HUES64 (cell line): ENCODE results near the gene IARS2. TPM values are rescaled to one million over a fixed set of nuclear protein-coding genes. Genes with fewer than 3 reads are reported as not detected.

ENCODE experiments used
- H3K27ac ChIP-seq: 2 replicates; pipeline ENCODE4 v1.7.0; 2013; ENCODE audit warnings: low read depth, low read length, inconsistent platforms
- H3K27me3 ChIP-seq: 2 replicates; pipeline ENCODE4 v1.6.1; 2013; ENCODE audit warnings: mild to moderate bottlenecking, low read length; ENCODE audit not compliant: insufficient read depth
- H3K36me3 ChIP-seq: 2 replicates; pipeline ENCODE4 v1.6.1; 2013; ENCODE audit warnings: mild to moderate bottlenecking, low read length; ENCODE audit not compliant: insufficient read depth
- H3K4me1 ChIP-seq: 2 replicates; pipeline ENCODE4 v1.6.1; 2013; ENCODE audit warnings: mild to moderate bottlenecking, low read length, moderate library complexity; ENCODE audit not compliant: insufficient read depth
- H3K4me3 ChIP-seq: 2 replicates; pipeline ENCODE4 v1.5.1; 2013; ENCODE audit warnings: mild to moderate bottlenecking, low read length, moderate library complexity
- H3K9ac ChIP-seq: 2 replicates; pipeline ENCODE4 v1.6.1; 2013; ENCODE audit warnings: mild to moderate bottlenecking, low read depth, low read length
- H3K9me3 ChIP-seq: 2 replicates; pipeline ENCODE4 v1.6.1; 2013; ENCODE audit warnings: low read depth, low read length; ENCODE audit not compliant: insufficient read depth
- WGBS: fragments of 150-250, 120-280 bp; methylation state at CpG from one replicate; pipeline ENCODE4 v1.1.7; 2013; ENCODE audit warnings: missing lambda C conversion rate; 5-methylcytosine and 5-hydroxymethylcytosine counted together
- polyA plus RNA-seq, 2 experiments: library from polyadenylated mRNA; stranded (reverse); fragments of 50-300 nt; gene quantifications; one replicate each; pipeline ENCODE4 v1.2.3, GENCODE V29; 2013

Gene IARS2
- polyA plus RNA-seq (2013, experiment 1 of 2), result 51.1 TPM
- 54.0 TPM for polyA plus RNA-seq (2013, experiment 2 of 2)

- Histone ChIP-seq H3K9me3 (no peaks in the 10 kb centered on the region), H3K4me3 (peak within 1 kb of the TSS; percentile 89), H3K36me3 (peaks cover 31% of the 10 kb centered on the region), H3K4me1 (0 out of 2 replicates have a peak, but pooled peaks cover 3% of the 10 kb centered on the region), H3K27me3 (no peaks in the 10 kb centered on the region), H3K9ac (peak within 1 kb of the TSS; percentile 90), H3K27ac (peak within 1 kb of the TSS; percentile 79)
- 2% methylated on average over 69 of the region's 73 CpGs for WGBS
Observed at GRCh38 chr1:220094016-220094911, at the start of gene IARS2. Gene IARS2, plus strand, starts transcription at chr1:220094132. Its CDS starts 85 bp downstream, at chr1:220094217.

GRCh38 chr1:220044678-220045355 is 49.1 kb upstream of the IARS2 start:
- no peak overlapping the region for H3K27ac ChIP-seq
- 97% methylated on average over 3 of the region's 4 CpGs for WGBS
- peaks cover 18% of the 10 kb centered on the region for H3K36me3 ChIP-seq

GRCh38 chr1:220045356-220046051 is 48.4 kb upstream of the IARS2 start:
- H3K4me1 ChIP-seq, result no peaks in the 10 kb centered on the region
- WGBS, result 35% methylated on average over 17 of the region's 17 CpGs
- H3K9me3 ChIP-seq, result no peaks in the 10 kb centered on the region
- H3K27ac ChIP-seq, result peak overlapping the region; percentile 12; the same call in 1 of the 2 replicates
- peak overlapping the region; percentile 82 for H3K9ac ChIP-seq
- H3K27me3 ChIP-seq, result no peaks in the 10 kb centered on the region
- peak overlapping the region; percentile 71 for H3K4me3 ChIP-seq
- peaks cover 12% of the 10 kb centered on the region; the same call in 1 of the 2 replicates for H3K36me3 ChIP-seq

More at GRCh38 chr1:220044678-220045355, 49.1 kb upstream of the IARS2 start:
- Histone ChIP-seq H3K4me1 (no peaks in the 10 kb centered on the region), H3K9me3 (no peaks in the 10 kb centered on the region), H3K9ac (peak overlapping the region; percentile 82; the same call in 1 of the 2 replicates), H3K27me3 (no peaks in the 10 kb centered on the region), H3K4me3 (peak overlapping the region; percentile 71)

- H3K9ac ChIP-seq, result peak within 1 kb of the TSS; percentile 82
- WGBS, result under 1% methylated on average over 68 of the region's 71 CpGs
- H3K4me1 ChIP-seq, result no peaks in the 10 kb centered on the region
- H3K27me3 ChIP-seq, result no peaks in the 10 kb centered on the region
- peak within 1 kb of the TSS; percentile 54 for H3K27ac ChIP-seq
- peaks cover 9% of the 10 kb centered on the region; the same call in 1 of the 2 replicates for H3K36me3 ChIP-seq
- H3K4me3 ChIP-seq, result peak within 1 kb of the TSS; percentile 71
- no peaks in the 10 kb centered on the region for H3K9me3 ChIP-seq
Observed at GRCh38 chr1:220046052-220046930, 47.6 kb upstream of the IARS2 start, which contains the start of gene EPRS1. Gene EPRS1, minus strand, starts transcription at chr1:220046505. Its CDS starts 117 bp downstream, at chr1:220046388.

GRCh38 chr1:220056374-220056773 is 37.6 kb upstream of the IARS2 start:
- H3K4me1 ChIP-seq, result peaks cover 8% of the 10 kb centered on the region
- H3K9ac ChIP-seq, result no peak overlapping the region
- no peaks in the 10 kb centered on the region for H3K9me3 ChIP-seq
- H3K4me3 ChIP-seq, result no peak overlapping the region
- WGBS, result 94% methylated on average over 1 of the region's 1 CpG
- no peak overlapping the region for H3K27ac ChIP-seq
- peaks cover 12% of the 10 kb centered on the region for H3K36me3 ChIP-seq
- no peaks in the 10 kb centered on the region for H3K27me3 ChIP-seq

- Histone ChIP-seq H3K4me3 (no peak overlapping the region), H3K9me3 (no peaks in the 10 kb centered on the region), H3K36me3 (peaks cover 24% of the 10 kb centered on the region), H3K27ac (no peak overlapping the region), H3K9ac (no peak overlapping the region), H3K27me3 (no peaks in the 10 kb centered on the region), H3K4me1 (peaks cover 8% of the 10 kb centered on the region)
- 63% methylated on average over 3 of the region's 3 CpGs for WGBS
Observed at GRCh38 chr1:220060876-220061275, 33.1 kb upstream of the IARS2 start.

- no peak overlapping the region for H3K9ac ChIP-seq
- H3K27ac ChIP-seq, result no peak overlapping the region
- peaks cover 39% of the 10 kb centered on the region for H3K36me3 ChIP-seq
- no peaks in the 10 kb centered on the region for H3K9me3 ChIP-seq
- no peaks in the 10 kb centered on the region for H3K27me3 ChIP-seq
- H3K4me1 ChIP-seq, result peaks cover 8% of the 10 kb centered on the region
- H3K4me3 ChIP-seq, result no peak overlapping the region
- WGBS, result 100% methylated on average over 2 of the region's 6 CpGs
Observed at GRCh38 chr1:220062629-220063028, 31.3 kb upstream of the IARS2 start.

GRCh38 chr1:220067269-220068204 is 26.4 kb upstream of the IARS2 start:
- Histone ChIP-seq H3K4me3 (no peak overlapping the region), H3K27ac (no peak overlapping the region), H3K9ac (no peak overlapping the region), H3K4me1 (no peaks in the 10 kb centered on the region), H3K36me3 (peaks cover 41% of the 10 kb centered on the region), H3K9me3 (no peaks in the 10 kb centered on the region), H3K27me3 (no peaks in the 10 kb centered on the region)
- WGBS, result 96% methylated on average over 3 of the region's 3 CpGs

GRCh38 chr1:220076861-220077762 is 16.8 kb upstream of the IARS2 start:
- no peaks in the 10 kb centered on the region for H3K4me1 ChIP-seq
- H3K27ac ChIP-seq, result no peak overlapping the region
- no peak overlapping the region for H3K9ac ChIP-seq
- peaks cover 13% of the 10 kb centered on the region for H3K36me3 ChIP-seq
- no peak overlapping the region for H3K4me3 ChIP-seq
- H3K9me3 ChIP-seq, result no peaks in the 10 kb centered on the region
- WGBS, result 95% methylated on average over 4 of the region's 4 CpGs
- no peaks in the 10 kb centered on the region for H3K27me3 ChIP-seq
